ENCODE results near the gene RBM28.

Gene RBM28

DNA sequence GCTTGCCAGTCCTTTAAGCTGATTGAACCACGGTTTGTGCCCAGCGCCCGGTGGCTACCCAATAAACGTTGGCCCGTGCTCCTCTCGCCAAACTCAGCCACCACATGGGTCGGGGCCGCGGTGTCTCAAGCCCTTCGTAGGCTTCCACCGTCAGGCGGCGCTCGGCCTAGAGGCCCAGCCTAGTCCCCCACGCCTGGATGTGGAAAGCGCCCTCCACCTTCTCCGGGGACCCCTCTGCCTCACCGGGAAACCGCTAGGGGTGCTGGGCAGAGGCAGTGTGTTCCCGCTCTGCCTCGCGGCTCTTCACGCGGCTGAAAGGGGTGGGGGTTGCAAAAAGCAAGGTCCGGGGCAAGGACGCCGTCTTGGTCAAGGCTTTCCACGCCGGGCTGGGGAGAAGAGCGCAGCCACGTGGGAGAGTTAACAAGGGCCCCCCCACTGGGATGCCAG lies 72.9 kb downstream of the RBM28 start:
- H3K27me3 Mint-ChIP-seq = peaks cover 57% of the 10 kb centered on the region
- no peak for ATAC-seq
- H3K4me3 Mint-ChIP-seq = no peak overlapping the region
- H3K4me1 Mint-ChIP-seq = no peaks in the 10 kb centered on the region
- H3K27ac Mint-ChIP-seq = no peak overlapping the region
- H3K9me3 Mint-ChIP-seq = no peaks in the 10 kb centered on the region
- peaks cover 6% of the 10 kb centered on the region for H3K36me3 Mint-ChIP-seq

DNA sequence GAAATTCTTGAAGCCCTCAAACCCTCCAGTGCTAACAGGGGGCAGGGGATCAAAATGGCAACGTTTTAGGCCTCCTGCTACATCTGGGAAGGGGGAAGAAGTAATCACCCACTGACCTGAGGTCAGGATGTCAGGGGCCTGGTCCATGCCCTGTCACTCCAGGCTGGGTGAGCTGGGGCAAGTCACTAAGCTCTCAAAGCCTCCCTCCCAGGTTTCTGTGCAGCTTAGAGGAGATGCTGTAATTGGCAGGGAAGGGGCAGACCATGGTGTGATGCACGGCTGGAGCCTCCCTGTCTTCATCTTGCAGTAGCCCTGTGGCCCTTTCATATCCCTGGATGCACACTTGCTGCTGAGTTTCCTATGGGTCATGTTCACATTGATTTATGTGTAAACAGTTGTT lies 75.5 kb downstream of the RBM28 start:
- H3K27me3 Mint-ChIP-seq = peaks cover 57% of the 10 kb centered on the region
- no peaks in the 10 kb centered on the region for H3K36me3 Mint-ChIP-seq
- H3K9me3 Mint-ChIP-seq = no peaks in the 10 kb centered on the region
- no peak for ATAC-seq
- H3K4me1 Mint-ChIP-seq = no peaks in the 10 kb centered on the region
- no peak overlapping the region for H3K4me3 Mint-ChIP-seq
- no peak overlapping the region for H3K27ac Mint-ChIP-seq

DNA sequence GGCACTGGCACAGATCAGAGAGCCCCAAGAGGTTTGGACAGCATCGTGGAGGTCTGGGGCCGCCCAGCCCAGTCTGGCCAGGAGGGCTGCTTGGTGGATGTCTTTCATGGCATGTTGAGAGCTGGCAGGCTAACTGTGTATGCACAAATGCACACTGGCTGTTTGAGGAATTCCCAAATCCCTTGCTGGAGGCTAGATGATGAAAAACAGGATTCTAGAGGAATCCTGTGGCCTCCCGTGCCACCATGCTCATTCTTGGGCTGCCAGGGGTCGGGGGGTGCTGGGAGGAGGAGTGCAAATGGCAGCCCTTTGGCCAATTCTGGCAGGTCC lies 76.1 kb downstream of the RBM28 start:
- H3K9me3 Mint-ChIP-seq = no peaks in the 10 kb centered on the region
- H3K27ac Mint-ChIP-seq = no peak overlapping the region
- ATAC-seq = no peak
- no peak overlapping the region for H3K4me3 Mint-ChIP-seq
- peaks cover 56% of the 10 kb centered on the region for H3K27me3 Mint-ChIP-seq
- H3K36me3 Mint-ChIP-seq = no peaks in the 10 kb centered on the region
- no peaks in the 10 kb centered on the region for H3K4me1 Mint-ChIP-seq

DNA sequence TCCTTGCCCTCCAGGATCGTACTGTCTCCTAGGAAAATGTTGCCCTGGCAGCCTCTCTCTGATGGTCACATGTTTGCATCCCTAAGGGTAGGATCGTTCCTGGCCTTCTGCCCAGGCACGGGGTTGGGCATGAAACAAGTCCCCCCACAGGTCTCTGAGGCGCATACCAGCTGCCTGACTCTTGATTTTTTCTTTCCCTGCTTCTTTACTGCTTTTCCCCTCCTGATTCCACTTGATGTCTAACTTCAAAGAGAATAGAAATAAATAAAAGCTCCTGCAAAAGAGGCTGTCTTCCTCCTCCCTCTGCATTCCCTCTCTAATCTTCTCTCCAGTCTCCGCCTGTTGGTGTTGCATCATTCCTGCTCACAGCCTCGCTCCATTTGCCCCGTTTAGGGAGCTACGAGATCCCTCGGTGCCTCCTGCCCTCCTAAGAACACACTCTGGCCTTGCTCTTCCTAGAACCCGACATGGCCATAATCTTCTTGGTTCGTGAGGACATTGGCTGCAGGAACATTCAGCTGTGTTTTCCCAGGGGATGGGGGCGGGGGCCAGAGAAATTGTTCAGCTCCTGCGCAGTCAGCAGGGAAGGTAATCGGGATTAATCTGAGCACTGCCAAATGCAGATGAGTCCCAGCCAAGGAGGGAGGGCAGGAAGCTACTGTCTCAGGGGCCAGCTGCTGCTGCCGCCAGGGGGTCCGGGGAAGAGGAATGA lies 76.7 kb downstream of the RBM28 start:
- Mint-ChIP-seq H3K36me3 (no peaks in the 10 kb centered on the region), H3K4me3 (no peak overlapping the region), H3K27me3 (peaks cover 51% of the 10 kb centered on the region), H3K9me3 (no peaks in the 10 kb centered on the region), H3K4me1 (no peaks in the 10 kb centered on the region), H3K27ac (no peak overlapping the region)
- no peak for ATAC-seq

DNA sequence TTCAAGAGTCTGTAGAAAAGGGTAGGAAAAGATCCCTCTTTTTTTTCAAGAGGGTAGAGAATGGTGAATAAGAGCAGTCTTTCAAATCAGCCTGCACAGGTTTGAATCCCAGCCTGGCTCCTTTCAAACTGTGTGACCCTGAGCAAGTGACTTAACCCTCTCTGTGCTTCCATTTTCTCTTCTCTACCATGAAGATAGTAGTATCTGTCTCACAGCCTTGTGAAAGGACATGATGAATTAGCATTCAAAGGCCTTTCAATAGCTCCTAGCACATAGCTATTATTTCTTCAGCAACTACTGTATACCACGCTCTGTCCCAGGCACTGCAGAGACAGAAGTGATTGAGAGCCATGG lies 77.2 kb downstream of the RBM28 start:
- Mint-ChIP-seq H3K4me1 (no peaks in the 10 kb centered on the region), H3K27ac (no peak overlapping the region), H3K9me3 (no peaks in the 10 kb centered on the region), H3K36me3 (no peaks in the 10 kb centered on the region), H3K4me3 (no peak overlapping the region), H3K27me3 (peaks cover 49% of the 10 kb centered on the region)
- no peak for ATAC-seq

DNA sequence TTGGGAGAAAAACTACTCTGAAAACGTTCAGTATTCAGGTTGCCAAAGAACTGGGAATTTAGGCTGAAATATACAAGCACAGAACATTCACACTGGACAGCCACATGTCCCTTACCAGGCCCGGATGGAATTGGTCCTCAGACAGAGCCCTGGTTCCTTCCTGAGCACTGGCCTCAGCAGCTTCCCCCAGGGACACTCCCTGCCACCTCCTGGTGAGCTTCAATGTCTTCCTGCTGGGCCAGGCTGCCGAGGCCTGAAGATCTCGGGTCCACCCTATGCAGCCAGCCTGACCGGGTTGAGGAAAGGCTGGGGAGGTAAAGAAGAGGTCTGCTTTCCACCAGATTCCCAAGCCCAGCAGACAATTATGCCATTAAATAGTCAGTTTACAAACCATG lies 77.8 kb downstream of the RBM28 start:
- Mint-ChIP-seq H3K27me3 (peaks cover 43% of the 10 kb centered on the region), H3K4me3 (no peak overlapping the region), H3K27ac (no peak overlapping the region), H3K4me1 (no peaks in the 10 kb centered on the region), H3K36me3 (no peaks in the 10 kb centered on the region), H3K9me3 (no peaks in the 10 kb centered on the region)
- ATAC-seq = no peak

DNA sequence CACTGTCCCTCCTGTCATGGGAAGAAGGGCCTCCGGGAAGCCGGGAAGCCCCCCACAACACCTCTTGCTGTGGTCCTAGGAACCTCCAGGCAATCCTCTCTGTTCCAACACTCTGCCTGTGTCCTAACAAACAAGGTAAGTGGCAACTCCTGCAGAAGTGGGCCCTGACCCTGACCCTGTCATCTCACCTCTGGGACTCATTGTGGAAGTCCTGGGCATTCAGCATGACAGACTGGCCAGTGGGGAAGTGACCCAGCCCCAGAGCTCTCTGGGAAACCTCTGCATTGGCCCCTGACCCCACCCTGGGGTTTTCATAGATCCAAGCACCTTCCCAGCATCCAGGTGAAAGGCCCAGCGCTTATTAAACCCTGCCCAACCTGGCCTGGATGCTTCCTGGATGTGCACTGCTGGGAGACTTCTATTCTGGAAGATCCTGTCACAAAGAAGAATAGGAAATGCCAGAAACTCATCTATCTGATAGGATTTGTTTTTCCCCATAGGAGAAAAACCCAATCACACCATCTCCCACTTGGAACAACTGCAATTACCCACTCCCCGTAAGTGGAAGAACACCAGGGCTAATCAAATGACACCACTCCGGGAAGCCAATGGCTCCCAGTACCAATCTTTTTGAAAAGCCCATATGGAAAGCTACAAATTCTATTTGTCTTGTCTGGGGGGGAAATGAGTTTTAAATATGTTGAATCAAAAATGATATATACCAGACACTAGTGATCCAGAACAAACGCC lies 78.4 kb downstream of the RBM28 start:
- no peak overlapping the region for H3K27ac Mint-ChIP-seq
- peaks cover 41% of the 10 kb centered on the region for H3K27me3 Mint-ChIP-seq
- H3K4me3 Mint-ChIP-seq = no peak overlapping the region
- no peak for ATAC-seq
- no peaks in the 10 kb centered on the region for H3K36me3 Mint-ChIP-seq
- no peaks in the 10 kb centered on the region for H3K4me1 Mint-ChIP-seq
- no peaks in the 10 kb centered on the region for H3K9me3 Mint-ChIP-seq

DNA sequence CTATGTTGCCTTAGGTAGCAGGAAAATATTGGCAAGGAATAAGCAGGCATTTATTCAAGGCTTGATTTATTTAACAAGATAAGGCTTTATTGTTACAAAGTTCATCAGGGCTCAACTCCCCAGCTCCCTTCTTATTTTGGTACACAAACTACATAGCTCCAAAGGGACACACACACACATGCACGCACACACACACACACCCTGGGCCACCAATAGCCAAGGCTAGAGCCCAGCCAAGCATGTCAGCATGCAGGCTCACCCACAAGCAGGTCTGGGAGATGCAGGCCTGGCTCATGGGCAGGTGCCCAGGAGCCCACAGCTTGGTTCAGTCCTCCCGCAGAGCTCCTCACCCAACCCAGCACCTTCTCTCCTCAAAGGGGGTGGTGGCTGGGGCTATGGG lies 79.2 kb downstream of the RBM28 start:
- Mint-ChIP-seq H3K4me1 (no peaks in the 10 kb centered on the region), H3K4me3 (no peak overlapping the region), H3K27me3 (peaks cover 41% of the 10 kb centered on the region), H3K27ac (no peak overlapping the region), H3K36me3 (no peaks in the 10 kb centered on the region), H3K9me3 (no peaks in the 10 kb centered on the region)
- ATAC-seq = no peak

DNA sequence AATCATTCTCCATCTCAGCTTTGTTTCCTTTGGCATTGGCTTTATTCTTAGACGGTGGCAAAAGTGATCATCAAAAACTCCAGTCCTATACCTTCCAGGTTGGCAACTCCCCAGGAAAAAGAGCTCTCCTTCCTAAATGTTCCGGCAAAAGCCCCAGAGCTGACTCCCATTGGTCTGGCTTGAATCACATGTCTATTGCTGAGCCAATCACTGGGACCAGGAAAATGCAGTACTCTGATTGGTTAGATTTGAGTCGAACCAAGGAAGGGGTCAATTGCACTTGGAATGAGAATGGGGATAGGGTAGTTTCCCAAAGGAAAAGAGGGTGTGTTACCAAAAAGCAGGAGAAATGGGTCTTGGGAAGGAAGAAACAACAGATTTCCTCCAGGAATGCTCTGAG lies 80.3 kb downstream of the RBM28 start:
- Mint-ChIP-seq H3K9me3 (no peaks in the 10 kb centered on the region), H3K4me3 (no peak overlapping the region), H3K36me3 (no peaks in the 10 kb centered on the region), H3K27me3 (peaks cover 41% of the 10 kb centered on the region), H3K4me1 (no peaks in the 10 kb centered on the region), H3K27ac (no peak overlapping the region)
- no peak for ATAC-seq

DNA sequence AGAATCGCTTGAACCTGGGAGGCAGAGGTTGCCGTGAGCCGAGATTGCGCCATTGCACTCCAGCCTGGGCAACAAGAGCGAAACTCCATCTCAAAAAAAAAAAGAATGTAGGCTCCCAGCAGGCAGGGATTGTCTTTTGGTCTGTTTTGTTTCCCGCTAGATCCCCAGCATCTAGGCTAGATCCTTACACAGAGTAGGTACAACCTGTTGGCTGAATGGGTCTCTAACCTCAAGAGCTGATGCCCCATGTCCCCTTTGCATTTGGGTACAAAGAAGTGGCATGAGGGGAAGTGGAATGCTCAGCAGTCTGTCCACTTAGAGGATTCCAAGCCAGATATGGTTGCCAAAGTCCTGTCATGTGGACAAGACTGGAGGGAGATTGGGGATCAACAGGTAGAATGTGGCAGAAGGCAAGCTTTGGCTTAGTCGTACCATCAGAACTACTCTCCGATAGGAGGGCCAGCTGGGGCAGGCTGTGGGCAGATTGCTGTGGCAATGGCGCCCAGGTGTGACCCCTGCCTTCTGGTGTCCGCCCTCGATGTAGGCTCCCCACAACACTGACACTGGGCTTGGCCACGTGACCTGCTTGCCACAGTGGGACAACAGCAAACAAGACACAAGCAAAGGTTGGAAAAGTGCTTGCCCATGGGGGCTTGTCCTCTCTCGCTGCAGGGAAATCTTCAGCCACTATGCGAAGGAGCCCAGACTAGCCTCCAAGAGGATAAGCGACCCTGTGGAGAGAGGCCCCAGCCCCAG lies 81.3 kb downstream of the RBM28 start:
- H3K27ac Mint-ChIP-seq = no peak overlapping the region
- peaks cover 41% of the 10 kb centered on the region for H3K27me3 Mint-ChIP-seq
- H3K9me3 Mint-ChIP-seq = no peaks in the 10 kb centered on the region
- H3K36me3 Mint-ChIP-seq = no peaks in the 10 kb centered on the region
- H3K4me1 Mint-ChIP-seq = no peaks in the 10 kb centered on the region
- no peak overlapping the region for H3K4me3 Mint-ChIP-seq
- no peak for ATAC-seq

DNA sequence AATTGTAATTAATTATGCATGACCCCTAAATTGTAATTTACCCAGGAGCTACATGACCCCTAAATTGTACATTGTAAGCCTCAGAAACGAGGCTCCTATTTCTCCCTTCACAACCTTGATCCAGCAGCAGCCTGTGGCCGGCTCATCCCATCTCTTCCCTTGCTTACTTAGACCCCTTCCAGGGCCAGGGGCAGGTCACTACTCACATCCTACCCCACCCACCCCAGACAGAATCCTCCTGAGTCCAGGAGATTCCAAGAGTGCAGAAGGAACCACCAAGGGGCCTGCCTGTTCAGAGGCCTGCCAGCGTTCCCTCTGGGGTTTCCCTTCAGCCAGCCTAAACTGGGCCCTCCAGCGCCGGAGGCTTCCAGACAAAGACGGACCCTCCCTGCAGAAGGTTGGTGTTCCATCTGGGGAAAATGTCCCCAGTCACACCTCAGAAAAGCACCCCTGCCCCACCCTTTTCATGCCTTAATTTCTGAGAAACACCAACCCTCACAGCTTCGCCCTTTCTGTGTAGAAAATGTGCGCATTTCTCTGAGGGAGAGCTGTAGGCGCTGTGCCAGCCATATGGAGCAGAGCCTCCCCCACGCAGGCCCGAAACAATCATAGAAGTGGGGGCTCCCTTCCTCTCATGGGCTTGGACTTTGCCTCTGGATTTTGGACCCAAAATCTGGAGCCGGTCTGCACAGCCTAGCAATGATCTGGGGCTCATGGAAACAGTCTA lies 83.5 kb downstream of the RBM28 start:
- Mint-ChIP-seq H3K36me3 (no peaks in the 10 kb centered on the region), H3K27me3 (peaks cover 49% of the 10 kb centered on the region), H3K4me1 (no peaks in the 10 kb centered on the region), H3K27ac (no peak overlapping the region), H3K9me3 (no peaks in the 10 kb centered on the region), H3K4me3 (no peak overlapping the region)
- no peak for ATAC-seq

DNA sequence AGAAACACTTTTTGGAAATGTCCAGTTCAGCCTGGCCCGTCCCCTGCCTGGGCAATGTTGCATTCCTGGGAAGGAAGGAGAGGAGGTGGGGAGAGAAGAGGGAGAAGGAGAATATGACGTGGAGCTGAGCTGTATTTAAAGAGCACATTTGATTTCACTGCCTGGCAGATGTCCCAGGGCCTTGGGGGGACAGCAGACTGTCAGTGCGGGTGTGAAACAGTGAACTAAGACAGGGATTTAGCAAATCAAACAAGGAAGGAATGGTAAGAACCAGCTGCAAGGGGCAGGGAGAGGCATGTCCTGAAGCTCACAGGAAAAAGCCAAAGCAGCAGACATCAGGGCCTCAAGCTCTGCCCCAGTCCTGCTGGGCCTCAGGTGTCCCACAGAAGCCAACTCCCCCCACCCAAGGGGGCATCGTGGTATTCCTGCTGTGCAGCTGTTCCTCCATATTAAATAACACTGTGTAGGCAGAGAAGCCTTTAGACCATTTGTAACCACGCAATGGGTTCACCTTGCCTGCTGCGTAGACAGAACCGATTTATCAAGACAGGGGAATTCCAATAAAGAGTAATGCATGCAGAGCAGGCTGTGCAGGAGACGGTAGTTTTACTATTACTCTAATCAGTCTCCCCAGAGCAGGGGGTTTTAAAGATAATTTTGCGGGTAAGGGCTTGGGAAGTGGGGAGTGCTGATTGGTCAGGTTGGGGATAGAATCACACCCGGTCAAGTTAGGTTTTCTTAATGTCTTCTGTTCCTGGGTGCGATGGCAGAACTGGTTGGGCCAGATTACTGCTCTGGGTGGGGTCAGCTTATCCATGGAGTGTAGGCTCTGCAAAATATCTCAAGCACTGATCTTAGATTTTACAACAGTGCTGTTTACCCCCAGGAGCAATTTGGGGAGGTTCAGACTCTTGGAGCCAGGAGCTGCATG lies 84.3 kb downstream of the RBM28 start:
- no peak overlapping the region for H3K27ac Mint-ChIP-seq
- no peaks in the 10 kb centered on the region for H3K36me3 Mint-ChIP-seq
- H3K4me3 Mint-ChIP-seq = no peak overlapping the region
- ATAC-seq = no peak
- H3K27me3 Mint-ChIP-seq = peaks cover 52% of the 10 kb centered on the region
- H3K9me3 Mint-ChIP-seq = no peaks in the 10 kb centered on the region
- no peaks in the 10 kb centered on the region for H3K4me1 Mint-ChIP-seq

DNA sequence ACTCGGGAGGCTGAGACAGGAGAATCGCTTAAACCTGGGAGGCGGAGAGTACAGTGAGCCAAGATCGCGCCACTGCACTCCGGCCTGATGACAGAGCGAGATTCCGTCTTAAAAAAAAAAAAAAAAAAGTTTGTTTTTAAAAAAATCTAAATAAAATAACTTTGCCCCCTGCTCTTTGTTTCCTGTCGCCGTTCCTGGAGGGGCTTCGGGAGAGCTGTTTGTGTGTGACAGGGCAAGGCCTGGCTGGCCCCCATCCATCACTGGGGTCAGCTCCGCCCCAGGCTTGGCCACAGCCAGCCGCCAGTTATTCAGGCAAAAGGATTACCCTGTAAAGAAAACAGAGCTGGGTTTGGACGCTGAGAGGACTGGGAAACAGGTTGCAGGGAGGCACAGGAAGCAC lies 86.2 kb downstream of the RBM28 start:
- no peak overlapping the region for H3K4me3 Mint-ChIP-seq
- peaks cover 52% of the 10 kb centered on the region for H3K27me3 Mint-ChIP-seq
- H3K36me3 Mint-ChIP-seq = no peaks in the 10 kb centered on the region
- no peaks in the 10 kb centered on the region for H3K9me3 Mint-ChIP-seq
- ATAC-seq = no peak
- no peak overlapping the region for H3K27ac Mint-ChIP-seq
- H3K4me1 Mint-ChIP-seq = no peaks in the 10 kb centered on the region

DNA sequence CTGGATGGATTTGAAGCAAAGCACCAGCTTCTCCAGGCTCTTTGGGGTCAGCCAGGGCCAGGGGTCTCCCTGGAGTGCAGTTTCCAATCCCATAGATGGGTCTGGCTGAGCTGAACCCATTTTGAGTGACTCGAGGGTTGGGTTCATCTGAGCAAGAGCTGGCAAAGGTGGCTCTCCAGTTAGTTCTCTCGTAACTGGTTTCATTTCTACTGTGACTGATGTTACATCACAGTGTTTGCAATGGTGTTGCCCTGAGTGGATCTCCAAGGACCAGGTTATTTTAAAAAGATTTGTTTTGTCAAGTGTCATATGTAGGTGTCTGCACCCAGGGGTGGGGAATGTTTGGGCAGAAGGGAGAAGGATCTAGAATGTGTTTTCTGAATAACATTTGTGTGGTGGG lies 88.4 kb downstream of the RBM28 start:
- no peaks in the 10 kb centered on the region for H3K9me3 Mint-ChIP-seq
- peaks cover 47% of the 10 kb centered on the region for H3K27me3 Mint-ChIP-seq
- ATAC-seq = no peak
- H3K36me3 Mint-ChIP-seq = no peaks in the 10 kb centered on the region
- no peak overlapping the region for H3K27ac Mint-ChIP-seq
- H3K4me1 Mint-ChIP-seq = no peaks in the 10 kb centered on the region
- no peak overlapping the region for H3K4me3 Mint-ChIP-seq
